Breast epithelium (tissue), 4 donors: ENCODE data around the gene ZPR1. TPM values are rescaled to one million over a fixed set of nuclear protein-coding genes. Genes with fewer than 3 reads are reported as not detected.

Experiments
- DNase-seq, 2 donors: peaks; one replicate each; pipeline ENCODE4 v3.0.0-alpha.2; 2019; ENCODE audit warnings: low spot score in 2 of 2
- H3K27ac ChIP-seq, 2 donors: fragments of 200-600 bp; sonication (generic) in 1 of 2; one replicate each; pipeline ENCODE4 v1.5.1; 2016 to 2019; ENCODE audit warnings: mild to moderate bottlenecking in 1 of 2
- H3K27me3 ChIP-seq, 2 donors: fragments of 200-600 bp; sonication (generic) in 1 of 2; one replicate each; pipeline versions ENCODE4 v1.5.1 to v1.6.0; 2017 to 2019; ENCODE audit warnings: control low read depth in 1 of 2, mild to moderate bottlenecking in 1 of 2
- H3K36me3 ChIP-seq: fragments of 200-600 bp; one replicate; pipeline ENCODE4 v1.5.1; 2019
- H3K4me1 ChIP-seq, 2 donors: fragments of 200-600 bp; sonication (generic); one replicate each; pipeline ENCODE4 v1.5.1; 2016 to 2019; ENCODE audit warnings: control low read depth in 1 of 2
- H3K4me3 ChIP-seq, 3 donors: fragments of 200-600 bp; sonication (generic); 1 replicate in 2 of 3; 2 replicates in 1 of 3; pipeline ENCODE4 v1.5.1; 2016 to 2019; ENCODE audit warnings: mild to moderate bottlenecking in 3 of 3, moderate library complexity in 2 of 3
- H3K9me3 ChIP-seq, 2 donors: fragments of 200-600 bp; sonication (generic) in 1 of 2; one replicate each; pipeline ENCODE4 v1.5.1; 2016 to 2019; ENCODE audit warnings: control low read depth in 1 of 2
- POLR2A ChIP-seq: fragments of 450-650 bp; IDR thresholded peaks from one replicate; pipeline ENCODE4 v1.6.1; 2016; ENCODE audit warnings: antibody characterized with exemption, mild to moderate bottlenecking, moderate library complexity
- POLR2AphosphoS5 ChIP-seq, 3 donors: sonication (generic); formaldehyde crosslinking; IDR thresholded peaks; one replicate each; pipeline ENCODE4 v1.6.1; 2017; ENCODE audit warnings: antibody characterized with exemption in 3 of 3
- intact Hi-C: fragments of 100-400 bp; cut with DNase I; formaldehyde crosslinking; loops from one replicate; pipeline ENCODE4 v1.15.1; 2023; ENCODE audit warnings: low total_unique reads
- total RNA-seq, 3 donors: library from RNA; depleted of rRNA; stranded (reverse); fragments of >200 nt; gene quantifications; one replicate each; pipeline ENCODE4 v1.1.0, GENCODE V29; 2016
- TF ChIP-seq, protein P1 (sequence below), 3 donors: fragments of 450-650 bp; IDR thresholded peaks; one replicate each; pipeline ENCODE4 v1.5.1; 2016 to 2017; ENCODE audit warnings: antibody characterized with exemption in 3 of 3, mild to moderate bottlenecking in 3 of 3, moderate library complexity in 3 of 3

Gene ZPR1
- total RNA-seq, 3 donors from 2014 or later: 29.4 to 38.7 (median 34.7) TPM

DNA sequence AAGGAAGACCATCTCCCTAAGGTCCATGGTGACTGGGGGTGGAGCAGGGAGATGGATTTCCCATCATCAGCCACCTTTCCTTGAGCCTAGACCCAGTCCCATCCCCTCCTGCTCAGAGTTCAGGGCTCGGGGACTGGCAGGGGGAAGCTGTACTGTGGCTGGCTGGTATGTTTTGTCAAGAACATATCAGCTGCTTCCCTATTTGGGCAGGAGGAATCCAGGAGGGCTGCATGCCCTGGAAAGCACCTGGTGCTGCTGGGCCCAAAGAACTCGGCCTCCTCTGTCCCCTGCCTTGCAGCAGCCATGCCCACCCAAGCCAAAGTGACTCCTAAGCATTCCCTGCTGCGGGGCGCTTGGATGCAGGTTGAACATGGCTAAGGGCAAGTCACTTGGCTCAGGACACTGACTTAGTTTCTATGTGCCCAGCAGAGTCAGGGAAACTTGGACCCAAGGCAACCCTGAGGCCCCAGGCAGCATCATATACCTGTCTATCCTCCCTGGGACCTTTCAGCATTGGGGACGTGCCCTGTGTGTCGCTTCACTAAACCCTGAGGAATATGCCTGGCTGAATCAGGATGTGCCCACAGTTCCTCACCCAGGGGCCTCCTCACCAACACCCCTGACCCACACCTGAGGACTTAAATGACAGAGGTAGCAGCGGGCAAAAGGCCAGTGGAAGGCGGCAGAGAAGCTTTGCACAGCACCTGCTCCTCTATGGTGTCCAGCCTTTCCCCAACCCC, 58.2 kb downstream of the ZPR1 start:
- intact Hi-C loops: no loop called here
- H3K36me3 ChIP-seq: no peaks in the 10 kb centered on the region
- H3K4me1 ChIP-seq: no peaks in the 10 kb centered on the region
- no peaks in the 10 kb centered on the region for H3K27me3 ChIP-seq
- no peak overlapping the region for H3K27ac ChIP-seq
- TF ChIP-seq POLR2A: no peak
- TF ChIP-seq POLR2AphosphoS5 (IDR thresholded peaks at IDR 0.05): no peak
- TF ChIP-seq, protein P1, sequence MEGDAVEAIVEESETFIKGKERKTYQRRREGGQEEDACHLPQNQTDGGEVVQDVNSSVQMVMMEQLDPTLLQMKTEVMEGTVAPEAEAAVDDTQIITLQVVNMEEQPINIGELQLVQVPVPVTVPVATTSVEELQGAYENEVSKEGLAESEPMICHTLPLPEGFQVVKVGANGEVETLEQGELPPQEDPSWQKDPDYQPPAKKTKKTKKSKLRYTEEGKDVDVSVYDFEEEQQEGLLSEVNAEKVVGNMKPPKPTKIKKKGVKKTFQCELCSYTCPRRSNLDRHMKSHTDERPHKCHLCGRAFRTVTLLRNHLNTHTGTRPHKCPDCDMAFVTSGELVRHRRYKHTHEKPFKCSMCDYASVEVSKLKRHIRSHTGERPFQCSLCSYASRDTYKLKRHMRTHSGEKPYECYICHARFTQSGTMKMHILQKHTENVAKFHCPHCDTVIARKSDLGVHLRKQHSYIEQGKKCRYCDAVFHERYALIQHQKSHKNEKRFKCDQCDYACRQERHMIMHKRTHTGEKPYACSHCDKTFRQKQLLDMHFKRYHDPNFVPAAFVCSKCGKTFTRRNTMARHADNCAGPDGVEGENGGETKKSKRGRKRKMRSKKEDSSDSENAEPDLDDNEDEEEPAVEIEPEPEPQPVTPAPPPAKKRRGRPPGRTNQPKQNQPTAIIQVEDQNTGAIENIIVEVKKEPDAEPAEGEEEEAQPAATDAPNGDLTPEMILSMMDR (IDR thresholded peaks at IDR 0.05): no peak
- H3K9me3 ChIP-seq: no peaks in the 10 kb centered on the region
- no peak overlapping the region for H3K4me3 ChIP-seq
- peak in 1 of 2 donors; percentile 15 for DNase-seq

GRCh38 chr11:116727990-116728389, 59.8 kb downstream of the ZPR1 start:
- Histone ChIP-seq H3K27me3 (no peaks in the 10 kb centered on the region), H3K36me3 (no peaks in the 10 kb centered on the region), H3K9me3 (no peaks in the 10 kb centered on the region), H3K4me3 (no peak overlapping the region), H3K27ac (no peak overlapping the region), H3K4me1 (no peaks in the 10 kb centered on the region)
- intact Hi-C loops: no loop called here
- TF ChIP-seq POLR2A (no peak), POLR2AphosphoS5 (IDR thresholded peaks at IDR 0.05) (no peak)
- TF ChIP-seq, protein P1 (IDR thresholded peaks at IDR 0.05): no peak
- DNase-seq: no peak

DNA sequence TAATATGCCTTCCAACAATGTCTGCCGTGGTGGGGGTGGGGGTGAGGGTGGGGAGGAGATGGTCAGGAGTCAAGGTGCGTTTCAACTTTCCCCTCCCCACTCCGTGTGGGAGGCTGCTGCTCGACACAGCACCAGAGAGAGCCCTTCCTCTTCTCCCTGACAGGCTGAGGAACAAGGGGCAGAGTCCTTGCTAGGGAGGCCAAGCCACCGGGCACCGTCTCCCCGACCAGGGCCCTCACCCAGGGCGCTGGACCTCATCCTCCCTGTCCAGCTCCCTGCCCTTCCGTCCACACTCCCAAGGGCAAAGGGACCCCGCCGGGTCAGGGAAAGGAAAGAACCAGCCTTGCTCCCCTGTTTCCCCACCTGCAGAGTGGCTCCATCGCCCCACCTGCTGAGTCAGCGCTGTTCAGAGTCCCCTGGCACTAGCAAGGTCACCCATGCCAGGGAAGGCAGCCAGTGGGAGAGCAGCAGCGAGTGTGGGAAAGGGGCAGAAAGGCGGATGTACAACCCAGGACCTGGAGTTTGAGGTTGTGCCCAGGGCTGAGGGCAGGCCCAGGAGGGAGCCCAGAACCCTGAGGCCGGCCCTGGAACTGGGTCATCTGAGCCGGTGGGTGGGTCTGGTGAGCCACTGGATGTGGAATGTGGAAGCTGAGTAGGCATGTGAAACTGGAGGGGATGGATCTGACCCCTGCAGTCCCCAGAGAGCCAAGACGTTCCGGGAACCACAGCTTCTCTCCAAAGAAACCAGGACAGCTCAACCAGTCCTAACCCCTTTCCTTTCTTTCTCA, 62.2 kb downstream of the ZPR1 start:
- intact Hi-C loops: no loop called here
- H3K4me3 ChIP-seq: no peak overlapping the region
- no peaks in the 10 kb centered on the region for H3K27me3 ChIP-seq
- H3K9me3 ChIP-seq: no peaks in the 10 kb centered on the region
- H3K27ac ChIP-seq: no peak overlapping the region
- no peaks in the 10 kb centered on the region for H3K36me3 ChIP-seq
- no peaks in the 10 kb centered on the region for H3K4me1 ChIP-seq
- TF ChIP-seq POLR2AphosphoS5 (IDR thresholded peaks at IDR 0.05): no peak
- TF ChIP-seq, protein P1 (IDR thresholded peaks at IDR 0.05): no peak
- TF ChIP-seq POLR2A: no peak
- no peak for DNase-seq

DNA sequence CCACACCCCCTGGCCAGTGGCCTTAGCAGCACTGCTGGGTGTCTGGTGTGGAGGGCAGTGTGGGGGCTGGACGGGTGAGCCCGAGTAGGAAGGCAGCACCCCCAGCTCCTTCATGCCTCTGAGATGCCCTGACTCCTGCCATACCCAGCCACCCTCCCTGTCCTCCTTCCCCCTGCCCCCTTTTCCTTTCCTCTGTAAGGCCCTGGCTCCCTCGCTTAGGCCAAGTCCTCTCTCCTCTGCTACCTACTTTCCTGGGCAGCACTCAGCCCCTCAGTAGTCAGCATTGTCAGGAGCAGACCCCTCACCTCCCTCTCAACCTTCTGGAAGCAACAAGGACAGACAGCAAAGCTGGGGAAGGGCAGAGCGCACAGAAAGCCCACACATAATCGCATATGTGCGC, 63.0 kb downstream of the ZPR1 start:
- no peak for TF ChIP-seq POLR2AphosphoS5 (IDR thresholded peaks at IDR 0.05)
- no peak for TF ChIP-seq POLR2A
- TF ChIP-seq, protein P1 (IDR thresholded peaks at IDR 0.05): no peak
- Histone ChIP-seq H3K4me3 (no peak overlapping the region), H3K36me3 (no peaks in the 10 kb centered on the region), H3K27ac (no peak overlapping the region), H3K27me3 (no peaks in the 10 kb centered on the region), H3K9me3 (no peaks in the 10 kb centered on the region), H3K4me1 (no peaks in the 10 kb centered on the region)
- no peak for DNase-seq
- intact Hi-C loops: no loop called here

Other genes with a start within 250 kb of the ZPR1 start
- 10 to 100 TPM in 2 of 3 donors, 1 to 10 TPM in 1; 9.9 to 19.8 (median 15.1) TPM for gene BUD13, start 15.0 kb downstream of the ZPR1 start, total RNA-seq
- gene APOA5, start 3.9 kb upstream of the ZPR1 start, total RNA-seq: not detected
- gene APOA4, start 35.3 kb upstream of the ZPR1 start, total RNA-seq: under 1 TPM in 1 of 3 donors, not detected in 2; 0.33 TPM
- not detected for gene APOC3, start 41.9 kb upstream of the ZPR1 start, total RNA-seq
- 1 to 10 TPM in 1 of 3 donors, under 1 TPM in 2; 0.33 to 1.5 (median 0.48) TPM for gene APOA1, start 49.6 kb upstream of the ZPR1 start, total RNA-seq